ENCODE results near the gene TNS1. TPM values are rescaled to one million over a fixed set of nuclear protein-coding genes. Genes with fewer than 3 reads are reported as not detected.

Gene TNS1
- total RNA-seq, 1 experiment from 2014 or later: 1.5 TPM

DNA sequence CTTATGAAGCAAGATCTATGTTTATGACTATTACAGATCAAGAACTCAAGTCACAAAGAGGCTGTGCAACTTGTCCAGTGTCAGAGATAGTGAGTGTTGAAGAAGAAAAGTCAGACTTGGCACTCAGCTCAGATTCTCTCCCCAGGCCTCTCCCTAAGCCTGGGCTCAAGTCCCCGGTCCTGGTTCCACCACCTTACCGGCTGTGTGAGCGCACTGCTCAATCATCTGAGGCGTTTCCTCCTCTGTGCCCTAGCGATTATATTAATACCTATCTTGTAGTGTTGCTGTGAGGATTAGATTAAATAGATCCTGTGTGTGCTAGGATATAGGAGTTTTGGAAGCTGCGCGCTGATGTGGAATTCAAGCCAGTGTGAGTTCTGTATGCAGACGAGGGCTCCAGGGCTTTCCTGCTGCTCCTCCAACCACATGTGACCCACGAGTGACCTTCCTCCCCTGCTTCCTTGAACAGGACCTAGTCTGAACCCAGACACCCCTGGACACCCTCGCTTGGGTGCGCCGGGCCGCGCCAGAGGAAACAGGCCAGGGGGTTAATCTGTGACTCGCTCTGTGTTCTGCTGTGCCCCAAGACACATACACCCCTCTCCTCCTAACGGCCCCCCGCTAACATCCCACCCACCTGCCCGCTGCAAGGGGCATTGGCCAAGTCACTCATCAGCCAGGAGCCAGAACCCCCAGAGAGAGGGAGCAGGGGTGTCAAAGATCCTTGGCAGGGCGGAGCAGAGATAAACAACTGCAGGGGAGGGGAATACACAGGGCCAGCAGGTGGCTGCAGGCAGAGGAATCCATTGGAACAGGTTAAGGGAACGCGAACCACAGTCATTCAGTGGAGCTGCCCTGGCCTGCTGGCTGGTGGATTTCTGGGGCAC lies 38.3 kb downstream of the TNS1 start:
- peaks cover 55% of the 10 kb centered on the region for H3K27me3 ChIP-seq (ENCODE audit: low read length)
- no TSS peak for BruUV-seq (replicated peaks)
- intact Hi-C loops (cut with micrococcal nuclease): no loop called here
- H3K4me2 ChIP-seq (ENCODE audit: low read length): no peak overlapping the region
- no peak for TF ChIP-seq EZH2phosphoT487 (IDR thresholded peaks at IDR 0.05; ENCODE audit: borderline replicate concordance, low read length)
- no peak overlapping the region for H3K27ac ChIP-seq (ENCODE audit: low read length)
- H3K9me2 ChIP-seq (replicated peaks; ENCODE audit: low read length): no peaks in the 10 kb centered on the region
- CTCF ChIA-PET: no interaction called here
- no peaks in the 10 kb centered on the region for H4K20me1 ChIP-seq (ENCODE audit: low read length)
- no peaks in the 10 kb centered on the region for H3K4me1 ChIP-seq (ENCODE audit: insufficient read depth, low read length)
- no peaks in the 10 kb centered on the region for H3K36me3 ChIP-seq (ENCODE audit: low read depth, low read length)
- no peak for DNase-seq
- H3K79me2 ChIP-seq (ENCODE audit: low read length): no peaks in the 10 kb centered on the region
- H3K9ac ChIP-seq (ENCODE audit: low read length): no peak overlapping the region
- H2AFZ ChIP-seq (ENCODE audit: low read length): no peak overlapping the region
- H3F3A ChIP-seq (ENCODE audit: low read length, unreplicated experiment): no peaks in the 10 kb centered on the region
- H3K4me3 ChIP-seq (ENCODE audit: low read length): no peak overlapping the region
- POLR2A ChIA-PET (ENCODE audit: unreplicated experiment): no interaction called here
- ATAC-seq: no peak
- no peaks in the 10 kb centered on the region for H3K9me3 ChIP-seq (ENCODE audit: low read length)

DNA sequence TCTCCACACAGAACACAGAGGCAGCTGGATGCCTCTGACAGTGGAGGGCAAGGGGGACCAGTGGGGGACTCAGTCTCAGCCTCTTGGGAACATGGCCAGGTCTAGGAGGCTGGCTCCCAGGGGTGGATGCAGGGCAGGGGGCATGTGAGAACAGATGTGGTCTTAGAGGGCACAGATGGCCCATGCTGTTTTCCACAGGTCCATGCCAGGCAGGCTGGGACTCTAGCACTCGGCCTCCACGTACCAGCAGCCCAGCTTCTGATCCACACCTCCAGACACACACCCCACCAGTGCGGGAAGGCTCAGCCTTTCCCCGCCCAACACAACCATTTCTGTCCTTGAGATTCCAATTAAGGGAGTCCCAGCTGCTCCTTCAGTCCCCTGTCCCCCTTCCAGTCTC lies 42.4 kb downstream of the TNS1 start:
- Histone ChIP-seq H3F3A (ENCODE audit: low read length, unreplicated experiment) (no peaks in the 10 kb centered on the region), H4K20me1 (ENCODE audit: low read length) (no peaks in the 10 kb centered on the region), H3K4me1 (ENCODE audit: insufficient read depth, low read length) (no peaks in the 10 kb centered on the region), H3K79me2 (ENCODE audit: low read length) (no peaks in the 10 kb centered on the region), H3K9ac (ENCODE audit: low read length) (no peak overlapping the region), H3K27me3 (ENCODE audit: low read length) (peaks cover 68% of the 10 kb centered on the region), H3K36me3 (ENCODE audit: low read depth, low read length) (no peaks in the 10 kb centered on the region), H3K4me3 (ENCODE audit: low read length) (no peak overlapping the region), H3K27ac (ENCODE audit: low read length) (no peak overlapping the region), H3K4me2 (ENCODE audit: low read length) (no peak overlapping the region), H3K9me3 (ENCODE audit: low read length) (no peaks in the 10 kb centered on the region), H2AFZ (ENCODE audit: low read length) (no peak overlapping the region), H3K9me2 (replicated peaks; ENCODE audit: low read length) (no peaks in the 10 kb centered on the region)
- ATAC-seq: no peak
- intact Hi-C loops (cut with micrococcal nuclease): no loop called here
- ChIA-PET CTCF (no interaction called here), POLR2A (ENCODE audit: unreplicated experiment) (no interaction called here)
- DNase-seq: no peak
- TF ChIP-seq EZH2 (IDR thresholded peaks at IDR 0.05; ENCODE audit: low read length, unreplicated experiment) (no peak), EZH2phosphoT487 (IDR thresholded peaks at IDR 0.05; ENCODE audit: borderline replicate concordance, low read length) (no peak)
- TF ChIP-seq, protein P1, sequence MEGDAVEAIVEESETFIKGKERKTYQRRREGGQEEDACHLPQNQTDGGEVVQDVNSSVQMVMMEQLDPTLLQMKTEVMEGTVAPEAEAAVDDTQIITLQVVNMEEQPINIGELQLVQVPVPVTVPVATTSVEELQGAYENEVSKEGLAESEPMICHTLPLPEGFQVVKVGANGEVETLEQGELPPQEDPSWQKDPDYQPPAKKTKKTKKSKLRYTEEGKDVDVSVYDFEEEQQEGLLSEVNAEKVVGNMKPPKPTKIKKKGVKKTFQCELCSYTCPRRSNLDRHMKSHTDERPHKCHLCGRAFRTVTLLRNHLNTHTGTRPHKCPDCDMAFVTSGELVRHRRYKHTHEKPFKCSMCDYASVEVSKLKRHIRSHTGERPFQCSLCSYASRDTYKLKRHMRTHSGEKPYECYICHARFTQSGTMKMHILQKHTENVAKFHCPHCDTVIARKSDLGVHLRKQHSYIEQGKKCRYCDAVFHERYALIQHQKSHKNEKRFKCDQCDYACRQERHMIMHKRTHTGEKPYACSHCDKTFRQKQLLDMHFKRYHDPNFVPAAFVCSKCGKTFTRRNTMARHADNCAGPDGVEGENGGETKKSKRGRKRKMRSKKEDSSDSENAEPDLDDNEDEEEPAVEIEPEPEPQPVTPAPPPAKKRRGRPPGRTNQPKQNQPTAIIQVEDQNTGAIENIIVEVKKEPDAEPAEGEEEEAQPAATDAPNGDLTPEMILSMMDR (conservative IDR thresholded peaks at IDR 0.05; ENCODE audit: low read depth, low read length): no peak
- no TSS peak for BruUV-seq (replicated peaks)

GRCh38 chr2:217959723-217960122 lies 43.1 kb downstream of the TNS1 start:
- POLR2A ChIA-PET (ENCODE audit: unreplicated experiment): no interaction called here
- Histone ChIP-seq H2AFZ (ENCODE audit: low read length) (no peak overlapping the region), H3K27me3 (ENCODE audit: low read length) (peaks cover 68% of the 10 kb centered on the region), H3K36me3 (ENCODE audit: low read depth, low read length) (no peaks in the 10 kb centered on the region), H3K9me2 (replicated peaks; ENCODE audit: low read length) (no peaks in the 10 kb centered on the region), H3K27ac (ENCODE audit: low read length) (no peak overlapping the region), H3K9ac (ENCODE audit: low read length) (no peak overlapping the region), H3F3A (ENCODE audit: low read length, unreplicated experiment) (no peaks in the 10 kb centered on the region), H3K79me2 (ENCODE audit: low read length) (no peaks in the 10 kb centered on the region), H3K4me1 (ENCODE audit: insufficient read depth, low read length) (no peaks in the 10 kb centered on the region), H3K4me3 (ENCODE audit: low read length) (no peak overlapping the region), H3K4me2 (ENCODE audit: low read length) (no peak overlapping the region), H4K20me1 (ENCODE audit: low read length) (no peaks in the 10 kb centered on the region), H3K9me3 (ENCODE audit: low read length) (no peaks in the 10 kb centered on the region)
- no TSS peak for BruUV-seq (replicated peaks)
- TF ChIP-seq EZH2 (IDR thresholded peaks at IDR 0.05; ENCODE audit: low read length, unreplicated experiment): no peak
- TF ChIP-seq, protein P1 (conservative IDR thresholded peaks at IDR 0.05; ENCODE audit: low read depth, low read length): no peak
- no peak for TF ChIP-seq EZH2phosphoT487 (IDR thresholded peaks at IDR 0.05; ENCODE audit: borderline replicate concordance, low read length)
- no peak for ATAC-seq
- intact Hi-C loops (cut with micrococcal nuclease): no loop called here
- CTCF ChIA-PET: no interaction called here
- no peak for DNase-seq
